Transverse colon (tissue), 3 donors: ENCODE results near the gene CBLB.

Experiments used
- CTCF ChIP-seq, 5 experiments: fragments of 200-600 bp in 3 of 5; fragments of 450-650 bp in 2 of 5; sonication (generic) in 3 of 5; IDR thresholded peaks; 1 replicate in 2 of 5; 2 replicates in 3 of 5; pipeline ENCODE4 v1.5.1; 2016 to 2017; ENCODE audit warnings: antibody characterized with exemption in 5 of 5, inconsistent platforms in 3 of 5, mild to moderate bottlenecking in 2 of 5, moderate library complexity in 1 of 5
- POLR2A ChIP-seq: fragments of 450-650 bp; IDR thresholded peaks from one replicate; pipeline ENCODE4 v1.6.1; 2016; ENCODE audit warnings: antibody characterized with exemption, mild to moderate bottlenecking, moderate library complexity

- TF ChIP-seq POLR2A = no peak
- TF ChIP-seq CTCF (IDR thresholded peaks at IDR 0.05) = no peak
These were observed 103.5 kb downstream of the CBLB start for GRCh38 chr3:105765308-105765639.
